ENCODE measurements around the gene CEP126.

DNA sequence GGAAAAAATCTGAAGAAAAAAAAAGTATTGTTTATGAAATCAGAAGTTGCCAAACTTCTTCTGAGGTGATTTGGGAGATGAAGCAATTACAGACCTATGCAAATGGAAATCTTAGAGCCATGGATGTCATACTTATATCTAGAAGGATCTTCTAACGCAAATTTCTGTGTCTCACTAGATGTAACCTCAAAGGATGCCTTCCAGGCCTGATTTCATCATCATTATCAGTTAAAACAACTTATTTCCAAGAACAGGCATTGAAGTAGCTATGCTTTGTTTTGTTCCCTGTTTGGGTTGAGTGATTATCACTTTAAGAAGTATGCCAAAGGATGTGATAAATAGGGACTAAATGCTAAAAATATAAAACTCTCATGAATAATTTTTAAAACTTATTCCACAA lies 45.4 kb downstream of the CEP126 start:
- TF ChIP-seq, protein P1, sequence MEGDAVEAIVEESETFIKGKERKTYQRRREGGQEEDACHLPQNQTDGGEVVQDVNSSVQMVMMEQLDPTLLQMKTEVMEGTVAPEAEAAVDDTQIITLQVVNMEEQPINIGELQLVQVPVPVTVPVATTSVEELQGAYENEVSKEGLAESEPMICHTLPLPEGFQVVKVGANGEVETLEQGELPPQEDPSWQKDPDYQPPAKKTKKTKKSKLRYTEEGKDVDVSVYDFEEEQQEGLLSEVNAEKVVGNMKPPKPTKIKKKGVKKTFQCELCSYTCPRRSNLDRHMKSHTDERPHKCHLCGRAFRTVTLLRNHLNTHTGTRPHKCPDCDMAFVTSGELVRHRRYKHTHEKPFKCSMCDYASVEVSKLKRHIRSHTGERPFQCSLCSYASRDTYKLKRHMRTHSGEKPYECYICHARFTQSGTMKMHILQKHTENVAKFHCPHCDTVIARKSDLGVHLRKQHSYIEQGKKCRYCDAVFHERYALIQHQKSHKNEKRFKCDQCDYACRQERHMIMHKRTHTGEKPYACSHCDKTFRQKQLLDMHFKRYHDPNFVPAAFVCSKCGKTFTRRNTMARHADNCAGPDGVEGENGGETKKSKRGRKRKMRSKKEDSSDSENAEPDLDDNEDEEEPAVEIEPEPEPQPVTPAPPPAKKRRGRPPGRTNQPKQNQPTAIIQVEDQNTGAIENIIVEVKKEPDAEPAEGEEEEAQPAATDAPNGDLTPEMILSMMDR (IDR thresholded peaks at IDR 0.05) = no peak
- no peak for TF ChIP-seq POLR2A (IDR thresholded peaks at IDR 0.05)
